C4-2B (cell line): Measurements from ENCODE around the gene KIAA0586.

Source experiments
- CTCF ChIP-seq: fragments of 450-650 bp; conservative IDR thresholded peaks from 2 replicates; pipeline ENCODE4 v1.5.1; 2017; ENCODE audit warnings: mild to moderate bottlenecking
- ZFX ChIP-seq: fragments of 450-650 bp; IDR thresholded peaks from 2 replicates; pipeline ENCODE4 v1.6.1; 2017

GRCh38 chr14:58426670-58427280 is 744 bp upstream of the KIAA0586 start:
- TF ChIP-seq CTCF = no peak
- peak; percentile 86 for TF ChIP-seq ZFX
